Measurements from ENCODE around the gene FREM1. TPM values are rescaled to one million over a fixed set of nuclear protein-coding genes. Genes with fewer than 3 reads are reported as not detected.

The FREM1 gene
- total RNA-seq, 1 donor from 2014 or later = not detected

DNA sequence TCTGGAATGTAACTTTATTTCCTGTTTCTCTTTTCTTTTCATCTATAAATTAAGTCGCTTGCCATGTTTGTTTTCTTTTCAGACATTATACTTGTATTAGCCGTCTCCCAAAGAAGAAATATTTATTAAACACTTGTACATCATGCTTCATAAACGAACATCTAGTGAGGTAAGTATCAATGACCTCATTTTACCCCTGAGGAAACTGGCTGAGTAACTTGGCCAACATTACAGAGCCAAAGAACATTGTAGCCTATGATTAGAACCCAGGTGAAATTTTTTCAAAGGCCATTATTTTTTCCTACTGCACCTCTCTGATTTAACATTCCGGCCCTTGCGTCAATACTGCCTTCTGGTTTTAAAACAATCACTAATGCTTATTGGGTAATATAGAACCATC lies 4.2 kb downstream of the FREM1 start:
- peak; percentile 6 for DNase-seq (ENCODE audit: low read depth)
- no peak for FAIRE-seq
- no peaks in the 10 kb centered on the region for H3K36me3 ChIP-seq (ENCODE audit: control insufficient read depth, insufficient read depth, low read length)
- TF ChIP-seq, protein P1, sequence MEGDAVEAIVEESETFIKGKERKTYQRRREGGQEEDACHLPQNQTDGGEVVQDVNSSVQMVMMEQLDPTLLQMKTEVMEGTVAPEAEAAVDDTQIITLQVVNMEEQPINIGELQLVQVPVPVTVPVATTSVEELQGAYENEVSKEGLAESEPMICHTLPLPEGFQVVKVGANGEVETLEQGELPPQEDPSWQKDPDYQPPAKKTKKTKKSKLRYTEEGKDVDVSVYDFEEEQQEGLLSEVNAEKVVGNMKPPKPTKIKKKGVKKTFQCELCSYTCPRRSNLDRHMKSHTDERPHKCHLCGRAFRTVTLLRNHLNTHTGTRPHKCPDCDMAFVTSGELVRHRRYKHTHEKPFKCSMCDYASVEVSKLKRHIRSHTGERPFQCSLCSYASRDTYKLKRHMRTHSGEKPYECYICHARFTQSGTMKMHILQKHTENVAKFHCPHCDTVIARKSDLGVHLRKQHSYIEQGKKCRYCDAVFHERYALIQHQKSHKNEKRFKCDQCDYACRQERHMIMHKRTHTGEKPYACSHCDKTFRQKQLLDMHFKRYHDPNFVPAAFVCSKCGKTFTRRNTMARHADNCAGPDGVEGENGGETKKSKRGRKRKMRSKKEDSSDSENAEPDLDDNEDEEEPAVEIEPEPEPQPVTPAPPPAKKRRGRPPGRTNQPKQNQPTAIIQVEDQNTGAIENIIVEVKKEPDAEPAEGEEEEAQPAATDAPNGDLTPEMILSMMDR (IDR thresholded peaks at IDR 0.05; ENCODE audit: insufficient read depth, low read length, severe bottlenecking) = no peak
- H3K4me3 ChIP-seq (ENCODE audit: low read depth, low read length) = no peak overlapping the region
- peaks cover 4% of the 10 kb centered on the region for H3K27me3 ChIP-seq (ENCODE audit: control insufficient read depth, insufficient read depth, low read length)

DNA sequence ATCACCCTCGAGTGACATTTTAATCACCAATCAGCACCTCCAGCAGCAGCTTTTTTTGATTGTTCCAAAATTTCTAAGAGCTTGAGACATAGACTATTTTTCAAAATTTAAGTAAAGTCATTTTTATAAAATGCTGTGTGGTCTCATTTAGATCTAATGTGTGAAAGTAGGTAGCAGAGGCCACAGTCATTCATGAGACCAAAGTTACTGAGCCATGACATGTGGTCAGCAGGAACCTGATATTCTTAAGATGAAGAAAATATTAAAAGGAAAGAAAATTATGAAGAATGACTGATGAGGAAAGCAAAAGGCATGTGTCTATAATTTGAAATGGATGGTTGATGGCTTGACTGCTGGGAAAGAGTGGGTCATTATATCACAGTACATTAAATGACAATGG lies 7.2 kb downstream of the FREM1 start:
- no peaks in the 10 kb centered on the region for H3K36me3 ChIP-seq (ENCODE audit: control insufficient read depth, insufficient read depth, low read length)
- DNase-seq (ENCODE audit: low read depth) (no peak), FAIRE-seq (no peak)
- no peaks in the 10 kb centered on the region for H3K27me3 ChIP-seq (ENCODE audit: control insufficient read depth, insufficient read depth, low read length)
- TF ChIP-seq, protein P1 (IDR thresholded peaks at IDR 0.05; ENCODE audit: insufficient read depth, low read length, severe bottlenecking) = no peak
- no peak overlapping the region for H3K4me3 ChIP-seq (ENCODE audit: low read depth, low read length)

DNA sequence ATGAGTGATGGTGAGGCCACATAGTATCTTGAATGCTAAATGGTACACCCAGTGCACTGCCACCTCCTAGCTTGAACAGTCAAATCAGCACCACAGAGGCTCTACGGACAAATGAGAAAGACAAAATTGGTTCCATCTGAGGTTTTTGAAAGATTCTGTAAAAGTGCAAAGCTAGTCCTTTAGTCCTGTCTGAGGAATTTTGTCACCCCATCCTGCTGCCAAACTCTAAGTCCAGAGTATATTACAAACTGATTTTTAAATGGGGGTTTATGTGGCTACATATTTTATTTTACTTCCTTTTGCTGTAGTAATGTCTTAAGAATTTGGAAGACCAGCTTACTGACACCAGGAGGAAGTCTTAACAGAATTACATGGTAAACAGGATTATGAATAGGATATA lies 7.7 kb downstream of the FREM1 start:
- H3K36me3 ChIP-seq (ENCODE audit: control insufficient read depth, insufficient read depth, low read length) = no peaks in the 10 kb centered on the region
- DNase-seq (ENCODE audit: low read depth) (no peak), FAIRE-seq (no peak)
- H3K27me3 ChIP-seq (ENCODE audit: control insufficient read depth, insufficient read depth, low read length) = no peaks in the 10 kb centered on the region
- no peak overlapping the region for H3K4me3 ChIP-seq (ENCODE audit: low read depth, low read length)
- TF ChIP-seq, protein P1 (IDR thresholded peaks at IDR 0.05; ENCODE audit: insufficient read depth, low read length, severe bottlenecking) = no peak

DNA sequence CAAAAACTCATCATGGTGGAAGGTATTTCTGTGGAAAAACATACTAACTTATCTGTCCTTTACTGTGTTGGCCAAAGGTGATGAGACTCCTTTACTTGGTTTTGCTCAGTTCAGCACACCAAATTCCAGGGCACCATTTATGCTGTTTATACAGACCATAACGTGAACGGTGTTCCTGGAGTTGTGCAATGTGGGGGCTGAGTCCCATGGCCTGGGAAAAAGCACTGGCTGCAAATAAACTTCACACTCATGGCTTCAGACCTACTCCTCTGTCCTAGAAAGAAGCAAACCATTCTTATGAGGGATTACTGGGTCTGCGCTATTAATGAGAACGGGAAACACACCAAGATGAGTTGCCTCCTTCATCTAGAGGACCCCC lies 10.4 kb downstream of the FREM1 start:
- H3K27me3 ChIP-seq (ENCODE audit: control insufficient read depth, insufficient read depth, low read length) = no peaks in the 10 kb centered on the region
- H3K4me3 ChIP-seq (ENCODE audit: low read depth, low read length) = no peak overlapping the region
- TF ChIP-seq, protein P1 (IDR thresholded peaks at IDR 0.05; ENCODE audit: insufficient read depth, low read length, severe bottlenecking) = no peak
- FAIRE-seq = no peak
- no peaks in the 10 kb centered on the region for H3K36me3 ChIP-seq (ENCODE audit: control insufficient read depth, insufficient read depth, low read length)
- no peak for DNase-seq (ENCODE audit: low read depth)

DNA sequence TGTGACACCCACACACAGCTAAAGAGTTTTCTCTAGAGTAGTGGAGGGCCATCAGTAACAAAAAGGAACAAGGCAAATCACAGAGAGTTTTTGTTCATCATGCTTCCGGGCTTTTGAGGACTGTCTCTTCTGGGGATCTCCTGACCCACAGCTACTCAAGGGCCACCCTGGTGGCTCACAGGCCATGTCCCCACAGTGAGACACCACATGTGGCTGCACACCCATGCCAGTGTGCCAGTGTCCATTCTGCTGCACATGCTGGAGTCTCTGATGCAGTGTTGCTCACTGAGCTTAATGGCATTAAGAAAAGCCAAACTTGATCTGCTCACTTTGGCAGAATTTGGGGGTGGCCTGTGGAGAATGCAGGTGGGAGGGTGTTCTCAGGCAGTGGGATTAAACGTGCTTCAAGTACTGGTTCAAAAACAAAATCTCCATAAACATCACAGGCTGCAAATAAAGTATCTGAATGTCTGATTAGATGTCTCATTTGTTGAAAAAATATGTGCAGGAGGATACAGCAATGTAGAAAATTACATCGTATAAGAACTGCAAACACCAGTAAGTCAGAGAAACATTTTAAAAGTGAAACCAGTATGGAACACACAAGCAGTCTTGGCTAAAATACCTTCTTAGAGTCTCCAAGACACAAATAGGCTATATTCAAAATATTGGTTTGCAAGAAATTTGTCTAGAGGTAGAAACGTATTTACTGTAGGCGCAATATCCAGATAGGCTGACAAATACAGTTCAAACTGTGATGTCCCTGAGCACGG lies 11.0 kb downstream of the FREM1 start:
- DNase-seq (ENCODE audit: low read depth) (no peak), FAIRE-seq (no peak)
- H3K36me3 ChIP-seq (ENCODE audit: control insufficient read depth, insufficient read depth, low read length) = no peaks in the 10 kb centered on the region
- TF ChIP-seq, protein P1 (IDR thresholded peaks at IDR 0.05; ENCODE audit: insufficient read depth, low read length, severe bottlenecking) = no peak
- no peak overlapping the region for H3K4me3 ChIP-seq (ENCODE audit: low read depth, low read length)
- H3K27me3 ChIP-seq (ENCODE audit: control insufficient read depth, insufficient read depth, low read length) = no peaks in the 10 kb centered on the region

DNA sequence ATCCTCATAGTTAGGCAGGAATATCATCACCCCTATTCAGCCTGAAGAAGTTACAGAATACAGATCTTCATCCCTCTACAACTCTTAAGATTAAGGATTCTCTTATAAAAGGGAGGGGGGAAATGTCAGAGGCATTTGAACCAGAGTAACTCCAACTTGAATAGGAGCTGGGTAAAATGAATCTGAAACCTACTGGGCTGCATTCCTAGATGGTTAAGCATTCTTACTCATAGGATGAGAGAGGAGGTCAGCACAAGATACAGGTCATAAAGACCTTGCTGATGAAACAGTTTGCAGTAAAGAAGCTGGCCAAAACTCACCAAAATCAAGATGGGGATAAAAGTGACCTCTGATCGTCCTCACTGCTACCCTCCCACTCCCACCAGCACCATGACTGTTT lies 14.4 kb downstream of the FREM1 start:
- Histone ChIP-seq H3K4me3 (ENCODE audit: low read depth, low read length) (no peak overlapping the region), H3K36me3 (ENCODE audit: control insufficient read depth, insufficient read depth, low read length) (no peaks in the 10 kb centered on the region), H3K27me3 (ENCODE audit: control insufficient read depth, insufficient read depth, low read length) (no peaks in the 10 kb centered on the region)
- TF ChIP-seq, protein P1 (IDR thresholded peaks at IDR 0.05; ENCODE audit: insufficient read depth, low read length, severe bottlenecking) = no peak
- FAIRE-seq (no peak), DNase-seq (ENCODE audit: low read depth) (peak; percentile 81)
